Measurements from ENCODE around the gene BCL3.

DNA sequence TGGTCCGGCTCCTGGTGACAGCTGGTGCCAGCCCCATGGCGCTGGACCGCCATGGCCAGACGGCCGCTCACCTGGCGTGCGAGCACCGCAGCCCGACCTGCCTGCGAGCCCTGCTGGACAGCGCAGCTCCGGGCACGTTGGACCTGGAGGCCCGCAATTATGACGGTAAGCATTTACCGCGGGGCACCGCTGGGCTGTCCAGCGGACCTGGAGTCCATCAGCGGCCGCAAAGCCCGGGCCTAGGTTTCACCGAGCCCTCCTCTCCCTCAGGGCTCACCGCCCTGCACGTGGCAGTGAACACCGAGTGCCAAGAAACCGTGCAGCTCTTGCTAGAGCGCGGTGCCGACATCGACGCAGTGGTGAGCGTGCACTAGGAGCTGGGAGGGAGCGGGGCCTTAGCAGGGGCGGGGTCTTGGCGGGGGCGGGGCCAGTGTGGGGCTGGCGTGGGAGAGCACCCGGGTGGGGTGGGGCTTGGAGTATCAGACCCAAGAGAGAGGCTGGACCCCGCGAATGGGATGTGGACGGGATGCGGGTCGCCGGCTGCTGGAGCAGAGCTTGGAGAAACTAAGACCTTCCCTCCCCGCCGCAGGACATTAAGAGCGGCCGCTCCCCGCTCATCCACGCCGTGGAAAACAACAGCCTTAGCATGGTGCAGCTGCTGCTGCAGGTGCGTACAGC lies 8.7 kb downstream of the BCL3 start:
- TF ChIP-seq, protein P1, sequence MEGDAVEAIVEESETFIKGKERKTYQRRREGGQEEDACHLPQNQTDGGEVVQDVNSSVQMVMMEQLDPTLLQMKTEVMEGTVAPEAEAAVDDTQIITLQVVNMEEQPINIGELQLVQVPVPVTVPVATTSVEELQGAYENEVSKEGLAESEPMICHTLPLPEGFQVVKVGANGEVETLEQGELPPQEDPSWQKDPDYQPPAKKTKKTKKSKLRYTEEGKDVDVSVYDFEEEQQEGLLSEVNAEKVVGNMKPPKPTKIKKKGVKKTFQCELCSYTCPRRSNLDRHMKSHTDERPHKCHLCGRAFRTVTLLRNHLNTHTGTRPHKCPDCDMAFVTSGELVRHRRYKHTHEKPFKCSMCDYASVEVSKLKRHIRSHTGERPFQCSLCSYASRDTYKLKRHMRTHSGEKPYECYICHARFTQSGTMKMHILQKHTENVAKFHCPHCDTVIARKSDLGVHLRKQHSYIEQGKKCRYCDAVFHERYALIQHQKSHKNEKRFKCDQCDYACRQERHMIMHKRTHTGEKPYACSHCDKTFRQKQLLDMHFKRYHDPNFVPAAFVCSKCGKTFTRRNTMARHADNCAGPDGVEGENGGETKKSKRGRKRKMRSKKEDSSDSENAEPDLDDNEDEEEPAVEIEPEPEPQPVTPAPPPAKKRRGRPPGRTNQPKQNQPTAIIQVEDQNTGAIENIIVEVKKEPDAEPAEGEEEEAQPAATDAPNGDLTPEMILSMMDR (IDR thresholded peaks at IDR 0.05): peak in 2 of 4 experiments; percentile 17 to 31
- TF ChIP-seq POLR2A (IDR thresholded peaks at IDR 0.05): peak in 1 of 2 donors; percentile 3
- TF ChIP-seq POLR2AphosphoS5 (IDR thresholded peaks at IDR 0.05): peak; percentile 78
- TF ChIP-seq EP300 (IDR thresholded peaks at IDR 0.05): no peak
